HCT116 (cell line): Measurements from ENCODE around the gene CC2D2B.

ENCODE experiments used
- CBX3 ChIP-seq: IDR thresholded peaks from 2 replicates; pipeline ENCODE4 v1.6.1; 2012; ENCODE audit warnings: low read depth
- CTCF ChIP-seq, 3 experiments: fragments of 200-600 bp in 1 of 3; sonication (generic) in 1 of 3; IDR thresholded peaks in 2 of 3; conservative IDR thresholded peaks in 1 of 3; 2 replicates each; pipeline ENCODE4 v1.5.1; 2012 to 2017; ENCODE audit warnings: low read depth in 2 of 3, low read length in 2 of 3, antibody characterized with exemption in 1 of 3, borderline replicate concordance in 1 of 3, control low read depth in 1 of 3, mild to moderate bottlenecking in 1 of 3, mixed read lengths in 1 of 3, mixed run types in 1 of 3, moderate library complexity in 1 of 3; ENCODE audit not compliant: insufficient read depth in 1 of 3
- EGR1 ChIP-seq: IDR thresholded peaks from 2 replicates; pipeline ENCODE4 v1.6.1; 2012; ENCODE audit warnings: low read depth
- EZH2 ChIP-seq: fragments of 200-600 bp; sonication (generic); IDR thresholded peaks from 2 replicates; pipeline ENCODE4 v1.6.1; 2017; ENCODE audit warnings: antibody characterized with exemption, mixed run types
- EZH2phosphoT487 ChIP-seq: fragments of 200-600 bp; IDR thresholded peaks from 2 replicates; pipeline ENCODE4 v1.6.1; 2018; ENCODE audit warnings: antibody characterized with exemption, borderline replicate concordance
- MAX ChIP-seq: IDR thresholded peaks from 2 replicates; pipeline ENCODE4 v1.6.1; 2012
- POLR2A ChIP-seq: IDR thresholded peaks from 2 replicates; pipeline ENCODE4 v1.7.0; 2011; ENCODE audit warnings: borderline replicate concordance; ENCODE audit not compliant: insufficient read depth, insufficient read length; ENCODE audit errors: extremely low read depth
- SIN3A ChIP-seq: IDR thresholded peaks from 2 replicates; pipeline ENCODE4 v1.6.1; 2012; ENCODE audit warnings: low read depth
- SP1 ChIP-seq: IDR thresholded peaks from 2 replicates; pipeline ENCODE4 v1.6.1; 2012; ENCODE audit warnings: low read depth

- TF ChIP-seq EZH2 (no peak), CTCF (IDR thresholded peaks at IDR 0.05 in 2 of 3, conservative IDR thresholded peaks at IDR 0.05 in 1 of 3; ENCODE audit: borderline replicate concordance in 1 of 3, insufficient read depth in 1 of 3, low read depth in 2 of 3, low read length in 2 of 3) (peak in 2 of 3 experiments; percentile 24 to 33; a peak in 3 of 6 replicates), EGR1 (no peak), EZH2phosphoT487 (no peak), SP1 (no peak), SIN3A (no peak), POLR2A (no peak), MAX (no peak), CBX3 (no peak)
Measured at GRCh38 chr10:96047004-96047649, 139.4 kb downstream of the CC2D2B start.
